ENCODE results near the gene HDDC3.

HDDC3 gene

DNA sequence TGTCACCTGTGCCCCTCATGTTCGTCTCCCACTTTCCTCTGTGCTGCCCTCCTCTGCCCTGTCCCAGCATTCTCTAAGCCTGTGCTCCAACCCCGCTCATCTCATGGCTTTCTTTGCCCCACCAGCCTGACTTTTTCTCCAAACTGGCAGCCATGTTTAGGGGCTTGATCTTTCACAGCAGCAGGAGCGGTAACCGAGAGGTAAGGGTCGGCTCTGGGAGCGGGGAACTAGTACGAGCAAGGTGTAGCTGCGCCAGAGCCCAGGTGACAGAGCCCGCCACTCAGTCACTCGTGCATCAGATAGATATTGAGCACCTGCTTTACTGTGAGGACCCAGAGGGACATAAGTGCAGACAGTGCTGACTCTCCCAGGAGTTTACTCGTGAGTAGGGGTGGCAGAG, 15.9 kb downstream of the HDDC3 start:
- Histone ChIP-seq H3K4me3 (ENCODE audit: low read depth, low read length) (no peak overlapping the region), H3K27ac (no peak overlapping the region), H3K27me3 (replicated peaks) (no peaks in the 10 kb centered on the region), H3K36me3 (replicated peaks) (peaks cover 44% of the 10 kb centered on the region)
- in situ Hi-C loops (cut with HindIII; ENCODE audit: low pct_ligation_motif_present, low sequenced_read_pairs) = no loop called here
- TF ChIP-seq, protein P1, sequence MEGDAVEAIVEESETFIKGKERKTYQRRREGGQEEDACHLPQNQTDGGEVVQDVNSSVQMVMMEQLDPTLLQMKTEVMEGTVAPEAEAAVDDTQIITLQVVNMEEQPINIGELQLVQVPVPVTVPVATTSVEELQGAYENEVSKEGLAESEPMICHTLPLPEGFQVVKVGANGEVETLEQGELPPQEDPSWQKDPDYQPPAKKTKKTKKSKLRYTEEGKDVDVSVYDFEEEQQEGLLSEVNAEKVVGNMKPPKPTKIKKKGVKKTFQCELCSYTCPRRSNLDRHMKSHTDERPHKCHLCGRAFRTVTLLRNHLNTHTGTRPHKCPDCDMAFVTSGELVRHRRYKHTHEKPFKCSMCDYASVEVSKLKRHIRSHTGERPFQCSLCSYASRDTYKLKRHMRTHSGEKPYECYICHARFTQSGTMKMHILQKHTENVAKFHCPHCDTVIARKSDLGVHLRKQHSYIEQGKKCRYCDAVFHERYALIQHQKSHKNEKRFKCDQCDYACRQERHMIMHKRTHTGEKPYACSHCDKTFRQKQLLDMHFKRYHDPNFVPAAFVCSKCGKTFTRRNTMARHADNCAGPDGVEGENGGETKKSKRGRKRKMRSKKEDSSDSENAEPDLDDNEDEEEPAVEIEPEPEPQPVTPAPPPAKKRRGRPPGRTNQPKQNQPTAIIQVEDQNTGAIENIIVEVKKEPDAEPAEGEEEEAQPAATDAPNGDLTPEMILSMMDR (IDR thresholded peaks at IDR 0.05; ENCODE audit: low read depth, low read length, missing control alignments) = no peak
- DNase-seq = no peak

DNA sequence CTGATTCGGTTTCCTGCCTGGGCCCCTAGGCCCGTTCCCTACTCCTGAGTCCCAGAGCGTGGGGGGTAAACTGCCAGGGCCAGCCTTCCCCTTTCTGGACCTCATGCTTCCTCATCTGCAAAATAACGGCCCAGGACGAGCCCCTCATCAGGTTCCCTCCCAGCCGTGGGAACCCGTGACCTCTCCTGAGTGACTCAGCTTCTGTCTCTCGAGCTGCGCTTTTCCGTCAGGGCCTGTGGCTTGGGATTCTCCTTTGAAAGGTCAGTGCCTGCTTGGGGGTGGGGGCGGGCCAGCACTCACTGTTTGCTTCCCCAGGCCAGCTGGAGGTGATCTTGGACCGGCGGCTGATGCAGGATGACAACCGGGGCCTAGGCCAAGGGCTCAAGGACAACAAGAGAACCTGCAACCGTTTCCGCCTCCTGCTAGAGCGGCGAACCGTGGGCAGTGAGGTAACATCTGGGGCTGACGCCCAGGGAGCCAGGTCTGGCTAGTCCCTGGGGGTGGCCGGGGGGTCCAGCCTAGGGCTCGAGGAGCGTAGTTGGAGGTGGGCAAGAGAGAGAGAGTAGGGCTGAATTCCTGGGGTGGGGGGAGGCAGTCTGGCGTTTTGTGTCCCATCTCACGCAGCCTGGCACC, 16.4 kb downstream of the HDDC3 start:
- in situ Hi-C loops (cut with HindIII; ENCODE audit: low pct_ligation_motif_present, low sequenced_read_pairs) = no loop called here
- peak; percentile 76 for DNase-seq
- TF ChIP-seq, protein P1 (IDR thresholded peaks at IDR 0.05; ENCODE audit: low read depth, low read length, missing control alignments) = no peak
- Histone ChIP-seq H3K27me3 (replicated peaks) (no peaks in the 10 kb centered on the region), H3K27ac (peak overlapping the region; percentile 44), H3K4me3 (ENCODE audit: low read depth, low read length) (no peak overlapping the region), H3K36me3 (replicated peaks) (peaks cover 47% of the 10 kb centered on the region)

DNA sequence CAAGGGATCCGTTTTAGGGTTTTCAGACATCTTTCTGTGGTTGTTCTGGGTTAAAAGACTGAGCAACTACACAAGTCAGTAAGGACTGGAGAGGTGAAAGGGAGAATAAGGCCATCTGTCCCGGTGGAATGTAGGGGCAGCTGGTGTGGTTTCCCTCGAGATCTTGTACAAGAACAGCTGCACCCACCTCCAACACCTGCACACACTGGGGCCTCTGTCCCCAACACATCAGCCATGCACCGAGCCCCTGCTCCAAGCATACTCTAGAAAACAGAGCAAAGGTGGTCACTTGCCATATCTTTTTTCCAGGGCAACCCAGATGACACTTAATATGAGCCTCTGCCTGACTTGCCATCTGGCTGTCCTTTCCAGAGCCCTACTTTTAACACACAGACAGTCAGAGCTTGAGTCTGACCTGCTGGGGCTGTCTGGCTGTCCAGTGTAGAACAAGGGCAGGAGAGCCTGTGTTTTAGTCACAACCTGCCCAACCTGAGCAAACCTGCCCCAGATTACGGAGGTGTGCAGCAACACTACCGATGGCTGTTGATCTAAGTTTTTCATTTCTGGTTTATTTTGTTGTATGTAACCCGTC, 17.0 kb downstream of the HDDC3 start:
- Histone ChIP-seq H3K36me3 (replicated peaks) (peaks cover 50% of the 10 kb centered on the region), H3K27me3 (replicated peaks) (no peaks in the 10 kb centered on the region), H3K4me3 (ENCODE audit: low read depth, low read length) (no peak overlapping the region), H3K27ac (peak overlapping the region; percentile 44)
- no peak for DNase-seq
- in situ Hi-C loops (cut with HindIII; ENCODE audit: low pct_ligation_motif_present, low sequenced_read_pairs) = no loop called here
- TF ChIP-seq, protein P1 (IDR thresholded peaks at IDR 0.05; ENCODE audit: low read depth, low read length, missing control alignments) = no peak

DNA sequence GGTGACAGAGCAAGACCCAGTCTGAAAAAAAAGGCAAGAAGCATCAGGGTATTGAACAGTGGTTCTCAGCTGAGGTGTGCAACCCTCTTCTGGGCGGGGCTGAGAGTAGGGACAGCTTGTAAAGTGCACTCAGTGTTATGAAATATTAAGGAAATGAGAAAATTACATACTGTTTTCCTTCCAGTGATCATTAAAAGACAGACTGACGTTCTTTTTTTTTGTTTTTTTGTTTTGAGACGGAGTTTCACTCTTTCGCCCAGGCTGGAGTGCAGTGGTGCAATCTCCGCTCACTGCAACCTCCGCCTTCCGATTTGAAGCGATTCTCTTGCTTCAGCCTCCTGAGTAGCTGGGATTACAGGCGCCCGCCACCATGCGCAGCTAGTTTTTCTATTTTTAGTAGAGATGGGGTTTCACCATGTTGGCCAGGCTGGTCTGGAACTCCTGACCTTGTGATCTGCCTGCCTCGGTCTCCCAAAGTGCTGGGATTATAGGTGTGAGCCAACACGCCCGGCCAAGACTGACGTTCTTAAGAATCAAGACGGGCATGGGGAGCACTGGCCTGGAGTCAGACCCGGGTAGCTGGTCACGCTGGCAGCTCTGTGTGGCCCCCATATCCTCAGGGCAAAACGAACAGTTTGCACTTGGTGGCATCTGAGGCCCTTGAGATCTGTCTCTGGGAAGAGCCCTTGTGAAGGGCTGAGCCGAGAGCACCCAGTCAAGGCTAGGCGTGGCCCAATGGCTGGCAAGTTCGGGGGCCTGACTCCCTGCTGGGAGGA, 17.9 kb downstream of the HDDC3 start:
- no peaks in the 10 kb centered on the region for H3K27me3 ChIP-seq (replicated peaks)
- in situ Hi-C loops (cut with HindIII; ENCODE audit: low pct_ligation_motif_present, low sequenced_read_pairs) = no loop called here
- peaks cover 46% of the 10 kb centered on the region for H3K36me3 ChIP-seq (replicated peaks)
- no peak overlapping the region for H3K27ac ChIP-seq
- DNase-seq = no peak
- TF ChIP-seq, protein P1 (IDR thresholded peaks at IDR 0.05; ENCODE audit: low read depth, low read length, missing control alignments) = no peak
- no peak overlapping the region for H3K4me3 ChIP-seq (ENCODE audit: low read depth, low read length)

DNA sequence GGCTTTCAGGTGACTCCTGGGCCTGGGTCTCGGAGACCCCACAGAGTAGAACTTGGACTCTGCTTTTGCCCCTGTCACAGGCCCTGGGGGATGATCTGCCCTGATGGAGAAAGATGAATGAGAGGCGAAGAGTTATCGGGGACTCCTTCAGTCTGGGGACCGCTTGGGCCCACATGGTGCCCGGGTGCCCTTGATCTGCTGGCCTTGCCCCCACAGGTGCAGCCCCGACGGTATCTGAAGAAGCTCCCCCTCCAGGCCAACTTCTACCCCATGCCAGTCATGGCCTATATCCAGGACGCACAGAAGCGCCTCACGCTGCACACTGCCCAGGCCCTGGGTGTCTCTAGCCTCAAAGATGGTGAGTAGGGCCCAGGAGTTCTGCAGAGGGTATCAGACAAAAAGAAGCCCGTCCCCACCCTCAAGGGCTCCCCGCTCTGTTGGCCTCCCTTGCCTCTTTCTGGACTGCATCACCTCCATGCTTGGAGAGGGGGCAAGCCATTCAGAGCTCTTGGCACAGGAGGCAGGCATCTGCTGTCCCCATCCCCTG, 18.9 kb downstream of the HDDC3 start:
- in situ Hi-C loops (cut with HindIII; ENCODE audit: low pct_ligation_motif_present, low sequenced_read_pairs) = no loop called here
- Histone ChIP-seq H3K27me3 (replicated peaks) (no peaks in the 10 kb centered on the region), H3K36me3 (replicated peaks) (peaks cover 39% of the 10 kb centered on the region), H3K27ac (no peak overlapping the region), H3K4me3 (ENCODE audit: low read depth, low read length) (no peak overlapping the region)
- no peak for DNase-seq
- TF ChIP-seq, protein P1 (IDR thresholded peaks at IDR 0.05; ENCODE audit: low read depth, low read length, missing control alignments) = no peak
